Heart left ventricle (tissue), 16 donors: Measurements from ENCODE around the gene PKNOX1. TPM values are rescaled to one million over a fixed set of nuclear protein-coding genes. Genes with fewer than 3 reads are reported as not detected.
"Not testable (repeated sequence)": the region's sequence is repeated elsewhere in the genome, so short reads cannot be mapped to it uniquely, and the experiment has no call there.

Source experiments
- ATAC-seq, 4 donors: fragments of 200-7000 bp; cut with Tn5 transposase; one replicate each; pipeline ENCODE4 v1.9.1; 2020 to 2022; ENCODE audit warnings: moderate library complexity in 4 of 4, mild to moderate bottlenecking in 3 of 4, moderate number of reproducible peaks in 1 of 4
- DNase-seq, 5 donors: peaks; one replicate each; pipeline ENCODE4 v3.0.0-alpha.2; 2020
- H3K27ac ChIP-seq, 12 donors: fragments of 200-600 bp; sonication (generic) in 4 of 12; one replicate each; pipeline versions ENCODE4 v1.5.0 to v1.8.0; 2016 to 2022; ENCODE audit warnings: mild to moderate bottlenecking in 2 of 12
- H3K27me3 ChIP-seq, 9 donors: fragments of 200-600 bp; sonication (generic) in 2 of 9; one replicate each; pipeline versions ENCODE4 v1.5.1 to v1.8.0; 2016 to 2022; ENCODE audit warnings: mild to moderate bottlenecking in 3 of 9
- H3K36me3 ChIP-seq, 9 donors: fragments of 200-600 bp; sonication (generic) in 2 of 9; one replicate each; pipeline versions ENCODE4 v1.5.0 to v1.8.0; 2018 to 2022; ENCODE audit warnings: mild to moderate bottlenecking in 2 of 9
- H3K4me1 ChIP-seq, 12 donors: fragments of 200-600 bp; sonication (generic) in 4 of 12; one replicate each; pipeline versions ENCODE4 v1.5.0 to v1.8.0; 2016 to 2022; ENCODE audit warnings: mild to moderate bottlenecking in 3 of 12
- H3K4me3 ChIP-seq, 12 donors: fragments of 200-600 bp; sonication (generic) in 4 of 12; one replicate each; pipeline versions ENCODE4 v1.5.0 to v1.8.0; 2017 to 2022; ENCODE audit warnings: mild to moderate bottlenecking in 9 of 12, moderate library complexity in 4 of 12
- H3K9me3 ChIP-seq, 12 donors: fragments of 200-600 bp; sonication (generic) in 4 of 12; one replicate each; pipeline versions ENCODE4 v1.5.0 to v1.8.0; 2016 to 2022; ENCODE audit warnings: mild to moderate bottlenecking in 1 of 12
- CTCF ChIP-seq, 12 donors: fragments of 200-600 bp; sonication (generic) in 4 of 12; IDR thresholded peaks; one replicate each; pipeline versions ENCODE4 v1.5.0 to v1.8.0; 2018 to 2022; ENCODE audit warnings: antibody characterized with exemption in 12 of 12, mild to moderate bottlenecking in 5 of 12
- POLR2A ChIP-seq, 2 donors: fragments of 450-650 bp; IDR thresholded peaks; one replicate each; pipeline ENCODE4 v1.6.1; 2017; ENCODE audit warnings: antibody characterized with exemption in 2 of 2, mild to moderate bottlenecking in 2 of 2, moderate library complexity in 2 of 2
- WGBS, 4 donors: extraction: QIAGEN DNeasy Blood & Tissue Kit in 2 of 4; methylation state at CpG; one replicate each; pipeline versions ENCODE4 v1.1.5 to v1.1.7; 2013 to 2018; 5-methylcytosine and 5-hydroxymethylcytosine counted together
- intact Hi-C, 10 donors: fragments of 100-400 bp; cut with DNase I; formaldehyde crosslinking; loops; one replicate each; pipeline versions ENCODE4 v1.11.1 to v1.14.2; 2022
- polyA plus RNA-seq, 2 donors: library from polyadenylated mRNA; stranded (reverse); fragments of 200-250 nt; gene quantifications; one replicate each; pipeline ENCODE4 v1.2.3, GENCODE V29; 2013
- total RNA-seq, 9 donors: library from RNA; depleted of rRNA in 2 of 9; stranded (reverse); fragments of >200 nt in 2 of 9; fragmentation: NEBNext Ultra II Directional in 3 of 9; extraction: Animal tissue kit (Norgen Biotek cat#: 25700) in 3 of 9; gene quantifications; one replicate each; pipeline versions ENCODE4 v1.1.0 to v1.2.4, GENCODE V29; 2016 to 2023
- donor health status: ischemic (EF 13 %, LVEDD 7.1; RV severe dilation, severe dysfunction).
- donor health status: healthy with polysubstance abuse.
- donor health status: DM: no; HTN: yes; CAD: no.
- donor health status: DM: no; HTN: no; CAD: no.
- donor health status: ischemic (EF 25% LVEDD 6.9; RV normal size, moderate dysfunction).
- donor health status: ischemic (EF 25% LVEDD 5.7; RV mildly dilated, moderate dysfunction).
- donor health status: healthy.
- donor health status: DM: yes; HTN: yes; CAD: no.
- donor health status: ischemic (EF 35%, LVEDD 5.7; RV mildly dilated, moderate dysfunction).
- donor health status: nonischemic (EF 11% LVEDD 7.7; RV severe dilation, severe dysfunction).
- donor health status: DM: yes; HTN: yes; CAD: no.
- donor health status: PGD.
- donor health status: ischemic (EF 29% LVEDD 5.4; RV normal size, mild dysfunction).
- donor health status: nonischemic (EF 23%, LVEDD 6.1; RV moderate dilation, normal function).

Gene PKNOX1
- total and polyA plus RNA-seq, 11 donors = 2.4 to 13.6 (median 7.6) TPM

GRCh38 chr21:42965211-42965560, 9.2 kb upstream of the PKNOX1 start:
- H3K4me1 ChIP-seq = no peaks in the 10 kb centered on the region
- no peak overlapping the region for H3K4me3 ChIP-seq
- no peaks in the 10 kb centered on the region for H3K36me3 ChIP-seq
- DNase-seq (no peak), ATAC-seq (no peak)
- TF ChIP-seq CTCF (IDR thresholded peaks at IDR 0.05) (no peak), POLR2A (IDR thresholded peaks at IDR 0.05) (no peak)
- 64 to 82% (median 72%) methylated on average over 3 of the region's 3 CpGs for WGBS, 4 donors
- H3K27me3 ChIP-seq = no peaks in the 10 kb centered on the region
- no peak overlapping the region for H3K27ac ChIP-seq
- intact Hi-C loops = loop anchor here in 1 of 10 donors (10.0 kb wide), 1 partner anchor 60 kb away; no protein-coding TSS in a partner anchor
- H3K9me3 ChIP-seq = no peaks in the 10 kb centered on the region

DNA sequence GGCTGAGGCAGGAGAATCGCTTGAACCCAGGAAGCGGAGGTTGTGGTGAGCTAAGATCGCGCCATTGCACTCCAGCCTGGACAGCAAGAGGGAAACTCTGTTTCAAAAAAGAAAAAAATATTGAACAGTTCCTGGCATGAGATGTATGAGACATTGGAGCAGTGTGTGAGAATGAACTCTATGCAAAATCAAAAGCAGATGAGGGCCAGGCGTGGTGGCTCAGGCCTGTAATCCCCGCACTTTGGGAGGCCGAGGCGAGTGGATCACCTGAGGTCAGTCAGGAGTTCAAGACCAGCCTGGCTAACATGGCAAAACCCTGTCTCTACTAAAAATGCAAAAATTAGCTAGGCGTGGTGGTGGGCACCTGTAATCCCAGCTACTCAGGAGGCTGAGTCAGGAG, 6.7 kb upstream of the PKNOX1 start:
- H3K27ac ChIP-seq, DNase-seq, ATAC-seq, H3K36me3 ChIP-seq, H3K9me3 ChIP-seq, H3K4me3 ChIP-seq, H3K4me1 ChIP-seq, H3K27me3 ChIP-seq: not testable (repeated sequence)
- WGBS, 4 donors = 96 to 97% (median 97%) methylated on average over 9 of the region's 9 CpGs
- intact Hi-C loops = loop anchor here in 2 of 10 donors (2.0 to 10.0 kb wide), 2 partner anchors 25 to 63 kb away; no protein-coding TSS in a partner anchor

- WGBS, 4 donors = 39 to 44% (median 41%) methylated on average over 6 of the region's 6 CpGs
- Histone ChIP-seq H3K27ac (no peak overlapping the region), H3K27me3 (no peaks in the 10 kb centered on the region), H3K4me3 (no peak overlapping the region), H3K36me3 (no peaks in the 10 kb centered on the region), H3K4me1 (peaks cover 0 to 23% (median 5%) of the 10 kb centered on the region in 12 donors), H3K9me3 (no peaks in the 10 kb centered on the region)
- DNase-seq (no peak), ATAC-seq (no peak)
- no peak for TF ChIP-seq POLR2A (IDR thresholded peaks at IDR 0.05)
- TF ChIP-seq CTCF (IDR thresholded peaks at IDR 0.05) = no peak
- intact Hi-C loops = loop anchor here in 2 of 10 donors (2.0 to 10.0 kb wide), 2 partner anchors 26 to 64 kb away; no protein-coding TSS in a partner anchor
These were observed 5.2 kb upstream of the PKNOX1 start for GRCh38 chr21:42969193-42969600.

- Histone ChIP-seq H3K27me3 (no peaks in the 10 kb centered on the region), H3K4me1 (peaks cover 0 to 28% (median 7%) of the 10 kb centered on the region in 12 donors), H3K27ac (no peak overlapping the region), H3K9me3 (no peaks in the 10 kb centered on the region), H3K36me3 (no peaks in the 10 kb centered on the region), H3K4me3 (no peak overlapping the region)
- no peak for DNase-seq
- 83 to 86% (median 85%) methylated on average over 7 of the region's 7 CpGs for WGBS, 4 donors
- TF ChIP-seq CTCF (IDR thresholded peaks at IDR 0.05) (no peak), POLR2A (IDR thresholded peaks at IDR 0.05) (no peak)
- ATAC-seq = no peak
- intact Hi-C loops = loop anchor here in 5 of 10 donors (5.0 to 10.0 kb wide), 3 partner anchors 46 to 79 kb away; partner anchors contain the start of genes NDUFV3 (in 4 of the 5) and ERVH48-1 (in 1 of the 5)
These were observed 3.3 kb upstream of the PKNOX1 start for GRCh38 chr21:42970946-42971653.
